CD4-positive, alpha-beta T cell (primary cell): ENCODE measurements around the gene SMARCC2. TPM values are rescaled to one million over a fixed set of nuclear protein-coding genes. Genes with fewer than 3 reads are reported as not detected.
A peak's percentile ranks its signal among the peaks of the same experiment; 100 is the strongest.

ENCODE experiments used
- ATAC-seq: fragments of 200-7000 bp; cut with Tn5 transposase; one replicate; pipeline ENCODE4 v1.10.0; 2022; ENCODE audit warnings: mild to moderate bottlenecking; ENCODE audit not compliant: poor library complexity
- CTCF ChIA-PET: fragments of 350-600 bp; sonication (Branson Sonifier 250); formaldehyde crosslinking; loops from one replicate; lab custom pipeline; 2021; ENCODE audit warnings: antibody characterized with exemption, inconsistent platforms; lab: Charles Lee
- POLR2A ChIA-PET: fragments of 350-600 bp; sonication (Branson Sonifier 250); formaldehyde crosslinking; loops from one replicate; lab custom pipeline; 2021; ENCODE audit warnings: antibody characterized with exemption, inconsistent platforms; lab: Charles Lee
- DNase-seq, 14 experiments: peaks; one replicate each; pipeline ENCODE4 v3.0.0-alpha.2; 2013 to 2020; ENCODE audit warnings: mixed read lengths in 2 of 14
- H3K27ac ChIP-seq, 2 donors: one replicate each; pipeline versions ENCODE4 v1.5.1 to v1.7.0; 2013; ENCODE audit warnings: low read length in 2 of 2, low read depth in 1 of 2, mild to moderate bottlenecking in 1 of 2
- H3K27me3 ChIP-seq, 2 experiments: 1 replicate in 1 of 2; 2 replicates in 1 of 2; pipeline versions ENCODE4 v1.6.1 to v1.7.0; 2013; ENCODE audit warnings: low read length in 2 of 2, control low read depth in 1 of 2, mild to moderate bottlenecking in 1 of 2, moderate library complexity in 1 of 2; ENCODE audit not compliant: insufficient read depth in 2 of 2, control insufficient read depth in 1 of 2
- H3K36me3 ChIP-seq: one replicate; pipeline ENCODE4 v1.6.1; 2013; ENCODE audit warnings: low read length, control low read depth; ENCODE audit not compliant: insufficient read depth
- H3K4me1 ChIP-seq: one replicate; pipeline ENCODE4 v1.6.1; 2013; ENCODE audit warnings: low read length, control low read depth; ENCODE audit not compliant: insufficient read depth
- H3K4me3 ChIP-seq: one replicate; pipeline ENCODE4 v1.5.1; 2013; ENCODE audit warnings: mild to moderate bottlenecking, low read length, moderate library complexity
- H3K9me3 ChIP-seq, 2 experiments: 1 replicate in 1 of 2; 2 replicates in 1 of 2; pipeline versions ENCODE4 v1.6.1 to v1.7.0; 2013; ENCODE audit warnings: low read length in 2 of 2, mild to moderate bottlenecking in 2 of 2, control low read depth in 1 of 2, moderate library complexity in 1 of 2; ENCODE audit not compliant: control insufficient read depth in 1 of 2, insufficient read depth in 1 of 2
- H3K27ac Mint-ChIP-seq: one replicate; pipeline ENCODE4 v1.8.0; 2020; ENCODE audit warnings: mixed read lengths
- H3K27me3 Mint-ChIP-seq: one replicate; pipeline ENCODE4 v1.8.0; 2021; ENCODE audit warnings: mixed read lengths
- H3K36me3 Mint-ChIP-seq: one replicate; pipeline ENCODE4 v1.8.0; 2021; ENCODE audit warnings: low read depth, mixed read lengths
- H3K4me1 Mint-ChIP-seq: one replicate; pipeline ENCODE4 v1.8.0; 2021; ENCODE audit warnings: low read depth, mixed read lengths
- H3K4me3 Mint-ChIP-seq: one replicate; pipeline ENCODE4 v1.8.0; 2020; ENCODE audit warnings: mild to moderate bottlenecking, mixed read lengths
- H3K9me3 Mint-ChIP-seq: one replicate; pipeline ENCODE4 v1.8.0; 2020; ENCODE audit warnings: mixed read lengths
- intact Hi-C, 2 experiments: fragments of 100-400 bp; cut with DNase I in 1 of 2; cut with micrococcal nuclease in 1 of 2; formaldehyde crosslinking; loops; one replicate each; pipeline versions ENCODE4 v1.15.1 to v1.9.0; 2023 to 2025; cut with DNase I, micrococcal nuclease
- total RNA-seq, 174 experiments: library from RNA in 2 of 174; stranded (reverse) in 2 of 174; gene quantifications; one replicate each; pipeline ENCODE4 v1.2.3 and lab custom pipeline; 2021 to 2026
- TF ChIP-seq, protein P1 (sequence below): fragments of 200-600 bp; IDR thresholded peaks from one replicate; pipeline ENCODE4 v1.8.0; 2022; ENCODE audit warnings: antibody characterized with exemption, mild to moderate bottlenecking

The SMARCC2 gene
- total RNA-seq, 2 experiments from 2014 or later, result 104 to 109 TPM

DNA sequence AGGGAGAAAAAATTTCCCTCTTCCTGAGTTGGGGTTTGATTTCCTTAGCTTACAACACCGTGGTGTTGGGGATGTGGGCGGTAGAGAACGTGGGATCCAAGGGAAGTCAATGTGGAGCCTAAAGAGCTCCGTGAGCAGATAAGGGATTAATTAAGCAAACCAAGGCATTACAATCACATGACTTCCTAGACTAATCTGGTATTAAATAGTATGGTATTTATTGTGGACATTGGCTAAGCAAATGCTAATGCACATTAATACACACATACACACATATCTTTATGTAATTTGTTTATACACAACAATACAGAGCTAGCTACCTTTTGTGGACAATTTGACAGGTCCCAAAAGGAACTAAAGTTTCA lies 33.2 kb upstream of the SMARCC2 start:
- intact Hi-C loops, result loop anchor here (5.0 to 10.0 kb wide), 2 partner anchors 35 to 178 kb away; partner anchors contain the start of genes ANKRD52 (in 1 of the 2) and RPS26 (in 1 of the 2)
- no peaks in the 10 kb centered on the region for H3K9me3 Mint-ChIP-seq
- peak overlapping the region; percentile 97 to 98 for H3K27ac ChIP-seq
- ChIA-PET POLR2A (interaction anchor here (0.6 to 4.1 kb wide), 30 partner anchors 16 to 478 kb away, joined by 3 to 62 read pairs (median 6); partner anchors contain the start of genes ANKRD52, CNPY2, COQ10A and DNAJC14), CTCF (interaction anchor here (0.7 to 4.8 kb wide), 10 partner anchors 17 to 175 kb away, joined by 3 to 31 read pairs (median 8); partner anchors contain the start of genes ANKRD52, COQ10A, SMARCC2 and ZC3H10)
- H3K36me3 Mint-ChIP-seq, result peaks cover 21% of the 10 kb centered on the region
- peak overlapping the region; percentile 100 for H3K27ac Mint-ChIP-seq
- no peak for DNase-seq
- H3K9me3 ChIP-seq, result no peaks in the 10 kb centered on the region
- peaks cover 2% of the 10 kb centered on the region for H3K36me3 ChIP-seq
- TF ChIP-seq, protein P1, sequence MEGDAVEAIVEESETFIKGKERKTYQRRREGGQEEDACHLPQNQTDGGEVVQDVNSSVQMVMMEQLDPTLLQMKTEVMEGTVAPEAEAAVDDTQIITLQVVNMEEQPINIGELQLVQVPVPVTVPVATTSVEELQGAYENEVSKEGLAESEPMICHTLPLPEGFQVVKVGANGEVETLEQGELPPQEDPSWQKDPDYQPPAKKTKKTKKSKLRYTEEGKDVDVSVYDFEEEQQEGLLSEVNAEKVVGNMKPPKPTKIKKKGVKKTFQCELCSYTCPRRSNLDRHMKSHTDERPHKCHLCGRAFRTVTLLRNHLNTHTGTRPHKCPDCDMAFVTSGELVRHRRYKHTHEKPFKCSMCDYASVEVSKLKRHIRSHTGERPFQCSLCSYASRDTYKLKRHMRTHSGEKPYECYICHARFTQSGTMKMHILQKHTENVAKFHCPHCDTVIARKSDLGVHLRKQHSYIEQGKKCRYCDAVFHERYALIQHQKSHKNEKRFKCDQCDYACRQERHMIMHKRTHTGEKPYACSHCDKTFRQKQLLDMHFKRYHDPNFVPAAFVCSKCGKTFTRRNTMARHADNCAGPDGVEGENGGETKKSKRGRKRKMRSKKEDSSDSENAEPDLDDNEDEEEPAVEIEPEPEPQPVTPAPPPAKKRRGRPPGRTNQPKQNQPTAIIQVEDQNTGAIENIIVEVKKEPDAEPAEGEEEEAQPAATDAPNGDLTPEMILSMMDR, result no peak
- peaks cover 56% of the 10 kb centered on the region for H3K4me1 ChIP-seq
- ATAC-seq, result no peak
- peak overlapping the region; percentile 83 for H3K4me3 ChIP-seq
- H3K27me3 ChIP-seq, result no peaks in the 10 kb centered on the region
- peak overlapping the region; percentile 98 for H3K4me3 Mint-ChIP-seq
- H3K4me1 Mint-ChIP-seq, result peaks cover 48% of the 10 kb centered on the region
- no peaks in the 10 kb centered on the region for H3K27me3 Mint-ChIP-seq

DNA sequence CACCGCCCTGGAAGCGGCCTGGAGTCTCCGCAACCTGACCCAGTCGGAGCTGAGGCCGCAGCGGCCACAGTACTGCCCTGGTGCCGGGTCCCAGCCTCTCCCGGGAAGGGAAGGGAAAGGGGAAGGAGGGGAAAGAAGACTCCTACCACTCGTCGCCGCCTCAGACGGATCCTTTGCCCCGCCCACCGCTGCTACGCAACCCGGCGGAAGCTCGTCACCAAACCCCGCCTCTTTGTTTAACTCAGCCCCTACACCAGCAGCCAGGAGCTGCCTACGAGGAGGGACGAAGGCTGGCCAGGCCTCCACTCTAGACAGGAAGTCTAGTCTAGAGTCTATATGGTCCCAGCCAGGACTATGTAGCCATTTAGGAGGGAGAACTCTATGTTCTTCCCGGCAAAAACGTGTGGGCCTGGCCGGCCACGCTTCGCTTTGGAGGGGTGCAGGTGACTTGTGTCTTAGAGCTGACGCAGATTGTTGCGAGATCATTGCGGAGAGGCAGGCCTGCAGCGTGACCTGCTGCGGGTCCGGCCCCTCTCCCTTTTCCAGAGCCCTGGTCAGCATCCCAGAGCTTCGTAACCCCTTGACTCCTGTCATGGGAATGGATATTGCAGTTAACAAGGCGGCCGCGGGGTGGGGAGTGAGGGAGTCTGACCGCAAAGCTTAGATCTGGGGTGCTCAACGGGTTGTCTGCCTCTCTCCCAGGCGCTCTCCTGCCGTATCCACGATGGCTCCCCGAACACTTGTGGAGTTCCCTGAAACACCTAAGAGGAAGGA lies 32.7 kb upstream of the SMARCC2 start, which contains the start of gene RNF41:
TSS of gene RNF41 (minus strand) at position 166 of the 774 bp plus-strand sequence. CDS start 7,875 bp downstream, outside the sequence.
- H3K9me3 Mint-ChIP-seq, result no peaks in the 10 kb centered on the region
- peaks cover 21% of the 10 kb centered on the region for H3K36me3 Mint-ChIP-seq
- Histone ChIP-seq H3K27me3 (no peaks in the 10 kb centered on the region), H3K4me3 (peak within 1 kb of the TSS; percentile 83), H3K36me3 (peaks cover 4% of the 10 kb centered on the region), H3K9me3 (no peaks in the 10 kb centered on the region), H3K4me1 (peaks cover 56% of the 10 kb centered on the region), H3K27ac (peak within 1 kb of the TSS; percentile 97 to 98)
- POLR2A ChIA-PET, result interaction anchor here (0.6 to 4.1 kb wide), 39 partner anchors 11 to 503 kb away, joined by 3 to 62 read pairs (median 5); partner anchors contain the start of genes ANKRD52, CNPY2, COQ10A and DNAJC14
- intact Hi-C loops, result loop anchor here (5.0 to 10.0 kb wide), 2 partner anchors 35 to 177 kb away; partner anchors contain the start of genes ANKRD52 (in 1 of the 2) and RPS26 (in 1 of the 2)
- H3K4me3 Mint-ChIP-seq, result peak within 1 kb of the TSS; percentile 98
- CTCF ChIA-PET, result interaction anchor here (0.7 to 4.8 kb wide), 10 partner anchors 16 to 175 kb away, joined by 3 to 31 read pairs (median 8); partner anchors contain the start of genes ANKRD52, COQ10A, SMARCC2 and ZC3H10
- peaks cover 48% of the 10 kb centered on the region for H3K4me1 Mint-ChIP-seq
- no peaks in the 10 kb centered on the region for H3K27me3 Mint-ChIP-seq
- peak within 1 kb of the TSS; percentile 100 for H3K27ac Mint-ChIP-seq
- TF ChIP-seq, protein P1, result no peak
- ATAC-seq (peak; percentile 80), DNase-seq (peak; percentile 83 to 97 (median 90))

DNA sequence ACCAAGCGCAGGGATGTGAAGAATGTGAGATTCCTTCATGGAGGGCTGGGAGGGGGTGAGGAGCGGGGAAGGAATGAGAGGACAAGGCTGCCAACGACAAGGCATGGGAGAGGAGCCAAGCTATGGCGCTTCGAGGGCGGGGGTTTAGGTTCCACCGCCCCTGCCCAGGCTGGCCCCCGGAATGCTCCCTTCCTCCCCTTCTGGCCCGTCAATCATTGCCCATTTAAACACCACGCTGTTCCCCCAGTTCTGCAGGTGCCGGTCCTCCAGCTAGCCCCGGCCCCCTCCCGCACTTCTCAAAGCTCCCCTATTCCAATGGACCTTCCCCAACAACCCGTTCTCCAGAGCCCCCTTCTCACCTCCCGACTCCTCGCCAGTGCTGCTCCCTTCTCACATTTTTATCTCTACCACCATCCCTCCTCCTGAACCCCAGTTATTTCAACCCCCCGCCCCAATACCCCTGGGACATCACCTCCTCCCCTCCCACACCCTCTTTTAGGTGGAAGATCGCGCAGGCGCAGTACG lies 32.0 kb upstream of the SMARCC2 start:
- no peaks in the 10 kb centered on the region for H3K9me3 Mint-ChIP-seq
- H3K36me3 ChIP-seq, result peaks cover 6% of the 10 kb centered on the region
- peaks cover 52% of the 10 kb centered on the region for H3K4me1 Mint-ChIP-seq
- no peaks in the 10 kb centered on the region for H3K27me3 ChIP-seq
- H3K4me1 ChIP-seq, result peaks cover 56% of the 10 kb centered on the region
- DNase-seq (no peak), ATAC-seq (peak; percentile 27)
- H3K27ac Mint-ChIP-seq, result peak overlapping the region; percentile 100
- intact Hi-C loops, result loop anchor here (5.0 to 10.0 kb wide), 2 partner anchors 36 to 176 kb away; partner anchors contain the start of genes ANKRD52 (in 1 of the 2) and RPS26 (in 1 of the 2)
- ChIA-PET POLR2A (interaction anchor here (0.6 to 4.1 kb wide), 35 partner anchors 12 to 504 kb away, joined by 3 to 62 read pairs (median 6); partner anchors contain the start of genes ANKRD52, CNPY2, COQ10A and DNAJC14), CTCF (interaction anchor here (0.7 to 4.8 kb wide), 6 partner anchors 15 to 102 kb away, joined by 3 to 31 read pairs (median 19); partner anchors contain the start of genes COQ10A, SMARCC2 and ZC3H10)
- H3K27me3 Mint-ChIP-seq, result no peaks in the 10 kb centered on the region
- H3K36me3 Mint-ChIP-seq, result peaks cover 27% of the 10 kb centered on the region
- no peaks in the 10 kb centered on the region for H3K9me3 ChIP-seq
- H3K4me3 Mint-ChIP-seq, result peak overlapping the region; percentile 98
- peak overlapping the region; percentile 97 to 98 for H3K27ac ChIP-seq
- TF ChIP-seq, protein P1, result no peak
- H3K4me3 ChIP-seq, result peak overlapping the region; percentile 83
